ENCODE results near the gene TAF11L7. TPM values are rescaled to one million over a fixed set of nuclear protein-coding genes. Genes with fewer than 3 reads are reported as not detected.

Gene TAF11L7
- not detected in 2 replicates for total RNA-seq

DNA sequence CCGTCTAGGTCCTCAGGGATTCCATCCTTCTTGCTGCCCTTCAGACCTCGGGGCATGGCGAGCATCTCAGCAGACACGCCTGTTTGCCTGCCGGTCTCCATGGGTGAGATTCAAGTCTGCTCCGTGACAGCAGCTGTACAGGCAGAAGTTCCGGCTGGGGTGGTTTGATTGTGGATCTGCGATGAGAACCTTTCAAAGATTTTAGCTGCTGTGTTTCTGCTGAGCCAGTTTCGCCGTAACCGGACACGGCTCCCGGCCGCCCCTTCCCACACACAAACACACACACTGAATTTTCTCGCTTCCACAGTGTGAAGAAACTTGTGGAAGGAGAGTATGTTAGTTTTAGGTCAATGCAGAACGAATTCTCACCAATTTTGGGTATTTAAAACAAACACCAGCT is at the start of gene TAF11L7:
Gene TAF11L7 (minus strand): TSS at position 101 of the 400 bp plus-strand sequence.

DNA sequence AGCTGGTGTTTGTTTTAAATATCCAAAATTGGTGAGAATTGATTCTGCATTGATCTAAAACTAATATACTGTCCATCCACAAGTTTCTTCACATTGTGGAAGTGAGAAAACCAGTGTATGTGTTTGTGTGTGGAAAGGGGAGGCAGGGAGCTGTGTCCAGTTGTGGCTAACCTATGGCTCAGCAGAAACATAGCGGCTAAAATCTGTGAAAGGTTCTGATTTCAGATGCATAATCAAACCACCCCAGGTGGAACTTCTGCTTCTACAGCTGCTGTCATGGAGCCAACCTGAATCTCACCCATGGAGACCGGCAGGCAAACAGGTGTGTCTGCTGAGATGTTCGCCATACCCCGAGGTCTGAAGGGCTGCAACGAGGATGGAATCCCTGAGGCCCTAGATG is 48.6 kb upstream of the TAF11L7 start, which contains the start of gene TAF11L14:
Gene TAF11L14 (plus strand): TSS at position 301 of the 400 bp plus-strand sequence.

DNA sequence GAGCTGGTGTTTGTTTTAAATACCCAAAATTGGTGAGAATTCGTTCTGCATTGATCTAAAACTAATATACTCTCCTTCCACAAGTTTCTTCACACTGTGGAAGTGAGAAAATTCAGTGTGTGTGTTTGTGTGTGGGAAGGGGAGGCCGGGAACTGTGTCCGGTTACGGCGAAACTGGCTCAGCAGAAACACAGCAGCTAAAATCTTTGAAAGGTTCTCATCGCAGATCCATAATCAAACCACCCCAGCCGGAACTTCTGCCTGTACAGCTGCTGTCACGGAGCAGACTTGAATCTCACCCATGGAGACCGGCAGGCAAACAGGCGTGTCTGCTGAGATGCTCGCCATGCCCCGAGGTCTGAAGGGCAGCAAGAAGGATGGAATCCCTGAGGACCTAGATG is 46.2 kb upstream of the TAF11L7 start, which contains the start of gene TAF11L13:
Gene TAF11L13 (plus strand): TSS at position 301 of the 400 bp plus-strand sequence.

DNA sequence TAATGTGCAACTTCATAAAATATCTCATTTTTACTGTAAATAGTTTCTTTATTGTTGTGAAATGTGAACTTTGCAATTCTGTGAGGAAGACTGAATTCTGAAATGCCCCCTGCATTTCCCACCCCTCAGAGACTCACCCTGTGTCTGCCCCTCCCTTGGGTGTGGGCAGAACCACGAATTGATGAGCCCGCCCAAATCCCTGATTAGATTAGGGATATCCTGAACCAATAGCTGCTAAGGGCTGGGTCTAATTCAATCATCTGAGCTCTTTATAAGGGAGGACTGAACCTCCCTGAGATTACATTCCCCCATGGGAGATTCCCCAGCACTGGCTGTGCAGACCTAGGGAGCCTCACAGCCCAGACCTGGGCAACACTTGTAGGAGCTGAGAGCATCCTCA is 24.5 kb upstream of the TAF11L7 start, which contains the start of gene TAF11L12:
Gene TAF11L12 (plus strand): TSS at position 301 of the 400 bp plus-strand sequence.

DNA sequence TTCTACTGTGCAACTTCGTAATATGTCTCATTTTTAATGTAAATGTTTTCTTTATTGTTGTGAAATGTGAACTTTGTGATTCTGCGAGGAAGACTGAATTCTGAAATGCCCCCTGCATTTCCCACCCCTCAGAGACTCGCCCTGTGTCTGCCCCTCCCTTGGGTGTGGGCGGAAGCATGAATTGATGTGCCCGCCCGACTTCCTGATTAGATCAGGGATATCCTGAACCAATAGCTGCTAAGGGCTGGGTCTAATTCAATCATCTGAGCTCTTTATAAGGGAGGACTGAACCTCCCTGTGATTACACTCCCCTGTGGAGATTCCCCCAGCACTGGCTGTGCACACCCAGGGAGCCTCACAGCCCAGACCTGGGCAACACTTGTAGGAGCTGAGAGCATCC is 18.3 kb upstream of the TAF11L7 start, which contains the start of gene TAF11L11:
Gene TAF11L11 (plus strand): TSS at position 304 of the 400 bp plus-strand sequence.

DNA sequence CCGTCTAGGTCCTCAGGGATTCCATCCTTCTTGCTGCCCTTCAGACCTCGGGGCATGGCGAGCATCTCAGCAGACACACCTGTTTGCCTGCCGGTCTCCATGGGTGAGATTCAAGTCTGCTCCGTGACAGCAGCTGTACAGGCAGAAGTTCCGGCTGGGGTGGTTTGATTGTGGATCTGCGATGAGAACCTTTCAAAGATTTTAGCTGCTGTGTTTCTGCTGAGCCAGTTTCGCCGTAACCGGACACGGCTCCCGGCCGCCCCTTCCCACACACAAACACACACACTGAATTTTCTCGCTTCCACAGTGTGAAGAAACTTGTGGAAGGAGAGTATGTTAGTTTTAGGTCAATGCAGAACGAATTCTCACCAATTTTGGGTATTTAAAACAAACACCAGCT is 12.2 kb upstream of the TAF11L7 start, which contains the start of gene TAF11L10:
Gene TAF11L10 (minus strand): TSS at position 101 of the 400 bp plus-strand sequence.

DNA sequence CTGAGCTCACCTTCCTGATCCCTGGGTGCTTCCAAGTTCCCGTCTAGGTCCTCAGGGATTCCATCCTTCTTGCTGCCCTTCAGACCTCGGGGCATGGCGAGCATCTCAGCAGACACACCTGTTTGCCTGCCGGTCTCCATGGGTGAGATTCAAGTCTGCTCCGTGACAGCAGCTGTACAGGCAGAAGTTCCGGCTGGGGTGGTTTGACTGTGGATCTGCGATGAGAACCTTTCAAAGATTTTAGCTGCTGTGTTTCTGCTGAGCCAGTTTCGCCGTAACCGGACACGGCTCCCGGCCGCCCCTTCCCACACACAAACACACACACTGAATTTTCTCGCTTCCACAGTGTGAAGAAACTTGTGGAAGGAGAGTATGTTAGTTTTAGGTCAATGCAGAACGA is 8.7 kb upstream of the TAF11L7 start, which contains the start of gene TAF11L9:
Gene TAF11L9 (minus strand): TSS at position 140 of the 400 bp plus-strand sequence.

DNA sequence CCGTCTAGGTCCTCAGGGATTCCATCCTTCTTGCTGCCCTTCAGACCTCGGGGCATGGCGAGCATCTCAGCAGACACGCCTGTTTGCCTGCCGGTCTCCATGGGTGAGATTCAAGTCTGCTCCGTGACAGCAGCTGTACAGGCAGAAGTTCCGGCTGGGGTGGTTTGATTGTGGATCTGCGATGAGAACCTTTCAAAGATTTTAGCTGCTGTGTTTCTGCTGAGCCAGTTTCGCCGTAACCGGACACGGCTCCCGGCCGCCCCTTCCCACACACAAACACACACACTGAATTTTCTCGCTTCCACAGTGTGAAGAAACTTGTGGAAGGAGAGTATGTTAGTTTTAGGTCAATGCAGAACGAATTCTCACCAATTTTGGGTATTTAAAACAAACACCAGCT is 5.3 kb upstream of the TAF11L7 start, which contains the start of gene TAF11L8:
Gene TAF11L8 (minus strand): TSS at position 101 of the 400 bp plus-strand sequence.

Other genes starting within 250 kb of the TAF11L7 start
- gene TAF11L2, start 87.5 kb downstream of the TAF11L7 start, total RNA-seq, result not detected in 2 replicates
- not detected in 2 replicates for gene TAF11L3, start 67.4 kb downstream of the TAF11L7 start, total RNA-seq
- not detected in 2 replicates for gene TAF11L4, start 64.0 kb downstream of the TAF11L7 start, total RNA-seq
- not detected in 2 replicates for gene TAF11L5, start 60.5 kb downstream of the TAF11L7 start, total RNA-seq
- gene TAF11L6, start 57.1 kb downstream of the TAF11L7 start, total RNA-seq, result not detected in 2 replicates
- not detected in 2 replicates for gene TAF11L8, start 5.2 kb upstream of the TAF11L7 start, total RNA-seq
- gene TAF11L9, start 8.6 kb upstream of the TAF11L7 start, total RNA-seq, result not detected in 2 replicates
- gene TAF11L10, start 12.1 kb upstream of the TAF11L7 start, total RNA-seq, result not detected in 2 replicates
- gene TAF11L11, start 18.4 kb upstream of the TAF11L7 start, total RNA-seq, result not detected in 2 replicates
- gene TAF11L12, start 24.6 kb upstream of the TAF11L7 start, total RNA-seq, result not detected in 2 replicates
- not detected in 2 replicates for gene TAF11L13, start 46.3 kb upstream of the TAF11L7 start, total RNA-seq
- not detected in 2 replicates for gene TAF11L14, start 48.7 kb upstream of the TAF11L7 start, total RNA-seq